Gastroesophageal sphincter (tissue), 4 donors: ENCODE results near the gene ZNF582. TPM values are rescaled to one million over a fixed set of nuclear protein-coding genes. Genes with fewer than 3 reads are reported as not detected.
"Not testable (repeated sequence)": the region's sequence is repeated elsewhere in the genome, so short reads cannot be mapped to it uniquely, and the experiment has no call there.

Experiments used
- ATAC-seq: fragments of 150-250 bp; one replicate; pipeline ENCODE4 v1.9.1; 2016; ENCODE audit warnings: mild to moderate bottlenecking, moderate library complexity
- H3K27ac ChIP-seq, 4 donors: fragments of 200-600 bp; sonication (generic) in 3 of 4; 1 replicate in 3 of 4; 2 replicates in 1 of 4; pipeline ENCODE4 v1.5.1; 2016 to 2019
- H3K27me3 ChIP-seq: fragments of 200-600 bp; sonication (generic); one replicate; pipeline ENCODE4 v1.5.1; 2019
- H3K36me3 ChIP-seq, 2 donors: fragments of 200-600 bp; sonication (generic); one replicate each; pipeline ENCODE4 v1.5.1; 2019; ENCODE audit warnings: control low read depth in 1 of 2
- H3K4me1 ChIP-seq, 3 donors: fragments of 200-600 bp; sonication (generic); 1 replicate in 2 of 3; 2 replicates in 1 of 3; pipeline ENCODE4 v1.5.1; 2016 to 2019; ENCODE audit warnings: control low read depth in 2 of 3
- H3K4me3 ChIP-seq, 2 donors: fragments of 200-600 bp; sonication (generic); one replicate each; pipeline ENCODE4 v1.5.1; 2019; ENCODE audit warnings: mild to moderate bottlenecking in 1 of 2, moderate library complexity in 1 of 2
- H3K9me3 ChIP-seq, 3 donors: fragments of 200-600 bp; sonication (generic); one replicate each; pipeline ENCODE4 v1.5.1; 2017 to 2019; ENCODE audit warnings: control low read depth in 2 of 3
- CTCF ChIP-seq, 4 experiments: fragments of 200-600 bp in 2 of 4; fragments of 450-650 bp in 2 of 4; sonication (generic) in 1 of 4; IDR thresholded peaks; one replicate each; pipeline ENCODE4 v1.5.1; 2017 to 2019; ENCODE audit warnings: antibody characterized with exemption in 4 of 4, mild to moderate bottlenecking in 2 of 4, moderate library complexity in 2 of 4
- EP300 ChIP-seq: sonication (generic); formaldehyde crosslinking; IDR thresholded peaks from one replicate; pipeline ENCODE4 v1.6.1; 2017; ENCODE audit warnings: antibody characterized with exemption, mild to moderate bottlenecking
- POLR2A ChIP-seq, 2 donors: fragments of 450-650 bp; IDR thresholded peaks; one replicate each; pipeline ENCODE4 v1.6.1; 2017; ENCODE audit warnings: antibody characterized with exemption in 2 of 2, mild to moderate bottlenecking in 2 of 2, moderate library complexity in 1 of 2
- POLR2AphosphoS5 ChIP-seq: sonication (generic); formaldehyde crosslinking; IDR thresholded peaks from one replicate; pipeline ENCODE4 v1.6.1; 2017; ENCODE audit warnings: antibody characterized with exemption
- WGBS, 2 donors: methylation state at CpG; one replicate each; pipeline ENCODE4 v1.1.5; 2018; ENCODE audit warnings: low coverage in 1 of 2; 5-methylcytosine and 5-hydroxymethylcytosine counted together
- total RNA-seq, 4 donors: library from RNA; depleted of rRNA; stranded (reverse); fragments of >200 nt; gene quantifications; one replicate each; pipeline ENCODE4 v1.1.0, GENCODE V29; 2016

The ZNF582 gene
- total RNA-seq, 4 donors from 2014 or later, result 3.5 to 5.7 (median 5.0) TPM

DNA sequence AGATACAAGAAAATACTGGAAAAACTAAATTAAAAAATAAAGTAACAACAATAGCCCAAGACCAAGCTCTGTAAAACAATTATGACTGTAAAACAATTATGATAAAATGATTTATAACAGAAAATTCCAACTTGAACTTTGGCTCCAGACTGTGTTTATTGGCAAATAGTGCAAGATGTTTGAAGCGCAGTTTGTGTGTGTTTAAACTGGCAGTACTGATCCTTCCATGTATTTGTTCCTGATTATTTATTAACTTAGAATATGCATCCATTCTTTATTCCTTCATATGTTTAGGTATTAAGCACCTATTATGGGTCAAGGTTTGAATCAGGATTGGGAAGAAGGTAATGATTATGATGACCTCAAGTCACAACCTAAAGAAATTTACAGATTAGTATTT, 37.8 kb downstream of the ZNF582 start:
- no peaks in the 10 kb centered on the region for H3K4me1 ChIP-seq
- no peaks in the 10 kb centered on the region for H3K27me3 ChIP-seq
- no peak overlapping the region for H3K4me3 ChIP-seq
- H3K36me3 ChIP-seq, result no peaks in the 10 kb centered on the region
- TF ChIP-seq POLR2AphosphoS5, result no peak
- TF ChIP-seq POLR2A (IDR thresholded peaks at IDR 0.05), result no peak
- H3K27ac ChIP-seq, result no peak overlapping the region
- H3K9me3 ChIP-seq, result peaks cover 0 to 11% (median 0%) of the 10 kb centered on the region in 3 donors
- ATAC-seq, result no peak
- 82 to 86% methylated on average over 1 of the region's 1 CpG for WGBS, 2 donors

DNA sequence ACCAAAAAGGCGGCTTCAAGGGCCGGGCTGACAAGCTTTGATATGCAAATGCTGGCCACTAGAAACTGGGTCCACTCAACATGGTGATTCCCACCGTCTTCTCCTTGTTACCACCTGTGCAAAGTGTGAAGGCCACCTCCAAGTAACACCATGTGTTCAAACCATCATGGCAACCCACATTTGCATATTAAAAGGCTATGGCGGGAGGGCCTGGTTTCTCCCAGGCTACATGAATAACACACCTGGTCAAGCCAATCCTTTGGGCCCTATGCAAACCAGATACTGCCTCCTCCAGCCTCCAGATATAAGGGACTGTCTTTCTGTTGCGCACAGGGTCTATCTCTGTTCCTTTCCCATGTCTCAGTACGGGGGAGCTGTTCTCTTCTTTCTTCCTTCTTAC, 42.1 kb downstream of the ZNF582 start:
- WGBS, 2 donors, result 62 to 74% methylated on average over 2 to 6 of the region's 6 CpGs
- ATAC-seq, result no peak
- no peak overlapping the region for H3K4me3 ChIP-seq
- no peaks in the 10 kb centered on the region for H3K27me3 ChIP-seq
- no peaks in the 10 kb centered on the region for H3K4me1 ChIP-seq
- no peaks in the 10 kb centered on the region for H3K9me3 ChIP-seq
- TF ChIP-seq EP300, result no peak
- no peaks in the 10 kb centered on the region for H3K36me3 ChIP-seq
- no peak overlapping the region for H3K27ac ChIP-seq

GRCh38 chr19:56350416-56351045, 42.8 kb downstream of the ZNF582 start:
- no peaks in the 10 kb centered on the region for H3K36me3 ChIP-seq
- TF ChIP-seq POLR2A (IDR thresholded peaks at IDR 0.05), result no peak
- TF ChIP-seq EP300, result no peak
- no peak for TF ChIP-seq POLR2AphosphoS5
- peak; percentile 83 to 90 (median 86) for TF ChIP-seq CTCF (IDR thresholded peaks at IDR 0.05)
- ATAC-seq, result no peak
- no peak overlapping the region for H3K4me3 ChIP-seq
- no peaks in the 10 kb centered on the region for H3K27me3 ChIP-seq
- no peak overlapping the region for H3K27ac ChIP-seq
- H3K9me3 ChIP-seq, result no peaks in the 10 kb centered on the region
- WGBS, 2 donors, result 15 to 17% methylated on average over 8 of the region's 8 CpGs
- no peaks in the 10 kb centered on the region for H3K4me1 ChIP-seq

- no peaks in the 10 kb centered on the region for H3K9me3 ChIP-seq
- WGBS, 2 donors, result 63 to 69% methylated on average over 2 to 5 of the region's 5 CpGs
- TF ChIP-seq POLR2AphosphoS5 (no peak), CTCF (IDR thresholded peaks at IDR 0.05) (peak in 1 of 4 experiments; percentile 12)
These were observed 45.0 kb downstream of the ZNF582 start for GRCh38 chr19:56348289-56348877.

DNA sequence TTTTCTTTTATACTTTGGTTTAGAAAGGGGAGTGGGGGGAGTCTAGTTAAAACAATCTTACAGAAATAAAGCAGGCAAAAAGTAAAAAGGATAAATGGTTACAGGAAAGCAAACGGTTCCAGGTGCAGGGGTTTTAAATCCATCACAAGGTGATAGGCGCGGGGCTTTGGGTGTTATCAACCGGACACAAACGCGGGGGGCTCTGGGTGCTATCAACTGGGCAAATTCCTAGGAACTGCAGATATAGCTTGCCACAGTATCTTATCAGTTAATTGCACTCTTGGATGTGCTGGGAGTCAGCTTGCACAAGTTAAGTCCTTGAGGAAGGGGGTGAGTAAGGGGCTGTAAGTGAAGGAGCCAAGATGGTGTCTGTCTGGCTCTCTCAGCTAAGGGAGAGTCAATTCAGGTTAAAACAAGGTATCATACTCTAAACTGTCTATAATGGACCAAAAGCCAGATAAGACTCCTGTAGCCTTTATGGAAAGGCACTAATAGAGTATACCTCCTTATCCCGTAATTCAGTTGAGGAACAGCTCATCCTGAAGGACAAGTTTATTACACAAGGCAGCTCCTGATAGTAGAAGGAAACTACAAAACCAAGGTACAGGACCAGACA, 46.1 kb downstream of the ZNF582 start:
- ATAC-seq, result no peak
- no peak overlapping the region for H3K4me3 ChIP-seq
- WGBS, 2 donors, result 43 to 70% methylated on average over 7 of the region's 7 CpGs
- no peaks in the 10 kb centered on the region for H3K27me3 ChIP-seq
- TF ChIP-seq CTCF (IDR thresholded peaks at IDR 0.05) (no peak), POLR2AphosphoS5 (no peak), POLR2A (IDR thresholded peaks at IDR 0.05) (no peak), EP300 (no peak)
- no peaks in the 10 kb centered on the region for H3K9me3 ChIP-seq
- H3K4me1 ChIP-seq, result no peaks in the 10 kb centered on the region
- H3K36me3 ChIP-seq, result no peaks in the 10 kb centered on the region
- no peak overlapping the region for H3K27ac ChIP-seq

More at GRCh38 chr19:56348289-56348877, 45.0 kb downstream of the ZNF582 start:
- Histone ChIP-seq H3K27me3 (no peaks in the 10 kb centered on the region), H3K4me3 (no peak overlapping the region), H3K4me1 (no peaks in the 10 kb centered on the region), H3K27ac (no peak overlapping the region), H3K36me3 (no peaks in the 10 kb centered on the region)
- no peak for ATAC-seq

DNA sequence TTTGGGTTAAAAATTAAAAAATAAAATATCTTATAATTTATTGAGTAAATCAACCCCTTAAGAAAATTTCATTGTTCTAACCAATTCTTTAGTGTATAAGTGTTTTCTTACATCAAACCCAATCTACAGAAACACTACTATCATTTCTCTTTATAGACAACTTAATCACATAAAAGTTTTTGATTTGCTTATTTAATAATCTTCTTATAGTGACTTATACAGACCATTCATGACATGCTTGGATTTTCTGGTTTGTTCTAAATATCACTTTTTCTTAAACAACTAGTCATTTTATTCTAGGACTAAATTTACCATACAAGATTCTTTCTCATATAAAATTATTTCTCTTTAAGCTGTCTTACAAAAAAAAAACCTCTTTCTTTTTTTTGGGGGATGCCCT, 51.4 kb downstream of the ZNF582 start:
- Histone ChIP-seq H3K4me1 (no peaks in the 10 kb centered on the region), H3K36me3 (no peaks in the 10 kb centered on the region), H3K27me3 (no peaks in the 10 kb centered on the region), H3K27ac (no peak overlapping the region), H3K9me3 (no peaks in the 10 kb centered on the region), H3K4me3 (no peak overlapping the region)
- no peak for ATAC-seq
- TF ChIP-seq POLR2A (IDR thresholded peaks at IDR 0.05) (no peak), EP300 (no peak), POLR2AphosphoS5 (no peak), CTCF (IDR thresholded peaks at IDR 0.05) (no peak)

- H3K4me3 ChIP-seq, H3K27ac ChIP-seq, H3K9me3 ChIP-seq, H3K36me3 ChIP-seq, ATAC-seq, H3K4me1 ChIP-seq, H3K27me3 ChIP-seq: not testable (repeated sequence)
- 100% methylated on average over 4 of the region's 10 CpGs; no CpG with 5 or more reads in 1 of the 2 donors for WGBS, 2 donors
These were observed 54.3 kb downstream of the ZNF582 start for GRCh38 chr19:56339031-56339430.

- peaks cover 0 to 15% (median 0%) of the 10 kb centered on the region in 3 donors for H3K9me3 ChIP-seq
- H3K36me3 ChIP-seq, H3K27ac ChIP-seq, H3K4me3 ChIP-seq, H3K4me1 ChIP-seq, H3K27me3 ChIP-seq, ATAC-seq: not testable (repeated sequence)
- WGBS, 2 donors, result 100% methylated on average over 1 of the region's 8 CpGs; no CpG with 5 or more reads in 1 of the 2 donors
These were observed 56.3 kb downstream of the ZNF582 start for GRCh38 chr19:56337077-56337476.
